GM18873 (cell line): ENCODE data around the gene NR6A1.

Experiments
- ATAC-seq: cut with Tn5 transposase; IDR thresholded peaks from one replicate; pipeline ENCODE4 v1.9.1; 2021; ENCODE audit warnings: mild to moderate bottlenecking, moderate library complexity, moderate number of reproducible peaks; ENCODE audit not compliant: unreplicated experiment, low FRiP score

NR6A1 gene

GRCh38 chr9:124733964-124734740 is 37.0 kb downstream of the NR6A1 start:
- no peak for ATAC-seq

GRCh38 chr9:124730772-124731171 is 40.3 kb downstream of the NR6A1 start:
- ATAC-seq: no peak

- no peak for ATAC-seq
Measured at GRCh38 chr9:124726886-124727285, 44.2 kb downstream of the NR6A1 start.

- ATAC-seq: no peak
Measured at GRCh38 chr9:124725068-124725452, 46.1 kb downstream of the NR6A1 start.

GRCh38 chr9:124724415-124725067 is 46.6 kb downstream of the NR6A1 start:
- no peak for ATAC-seq

GRCh38 chr9:124723352-124723751 is 47.8 kb downstream of the NR6A1 start:
- no peak for ATAC-seq

GRCh38 chr9:124721109-124721906 is 49.8 kb downstream of the NR6A1 start:
- ATAC-seq: no peak

GRCh38 chr9:124720429-124721108 is 50.5 kb downstream of the NR6A1 start:
- ATAC-seq: no peak

GRCh38 chr9:124718928-124719327 is 52.2 kb downstream of the NR6A1 start:
- no peak for ATAC-seq

- no peak for ATAC-seq
Measured at GRCh38 chr9:124717597-124717996, 53.5 kb downstream of the NR6A1 start.

- no peak for ATAC-seq
Measured at GRCh38 chr9:124716808-124717207, 54.3 kb downstream of the NR6A1 start.

- ATAC-seq: no peak
Measured at GRCh38 chr9:124710766-124711165, 60.3 kb downstream of the NR6A1 start.

GRCh38 chr9:124709292-124709690 is 61.8 kb downstream of the NR6A1 start:
- no peak for ATAC-seq

GRCh38 chr9:124708633-124709291 is 62.3 kb downstream of the NR6A1 start:
- ATAC-seq: no peak

GRCh38 chr9:124708074-124708473 is 63.0 kb downstream of the NR6A1 start:
- no peak for ATAC-seq

GRCh38 chr9:124707666-124708065 is 63.4 kb downstream of the NR6A1 start:
- no peak for ATAC-seq

- ATAC-seq: no peak
Measured at GRCh38 chr9:124706685-124707084, 64.4 kb downstream of the NR6A1 start.

GRCh38 chr9:124699575-124699974 is 71.5 kb downstream of the NR6A1 start:
- no peak for ATAC-seq

GRCh38 chr9:124698265-124698664 is 72.8 kb downstream of the NR6A1 start:
- ATAC-seq: no peak
